ENCODE measurements around the gene CNTN4.

DNA sequence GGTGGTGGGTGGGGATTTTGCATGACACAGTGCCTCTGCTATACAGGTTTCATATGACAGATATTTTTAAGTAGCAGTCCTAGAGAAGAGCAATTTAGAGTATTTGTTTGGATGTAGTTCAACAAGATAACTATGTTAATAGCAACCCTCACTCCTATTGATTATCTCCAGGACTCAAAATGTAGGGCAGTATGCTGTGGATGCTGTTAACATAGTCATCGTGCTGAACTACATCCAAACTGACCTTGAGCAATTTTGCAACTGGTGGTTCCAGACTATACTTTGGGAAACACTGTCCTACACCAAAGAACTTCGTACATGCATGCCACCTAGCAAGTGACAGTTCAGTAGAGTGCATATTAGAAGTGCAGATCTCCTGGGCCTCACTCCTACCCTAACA lies 893.9 kb downstream of the CNTN4 start:
- TF ChIP-seq POLR2A (IDR thresholded peaks at IDR 0.05) (no peak), POLR2AphosphoS5 (IDR thresholded peaks at IDR 0.05) (no peak)
- TF ChIP-seq, protein P1, sequence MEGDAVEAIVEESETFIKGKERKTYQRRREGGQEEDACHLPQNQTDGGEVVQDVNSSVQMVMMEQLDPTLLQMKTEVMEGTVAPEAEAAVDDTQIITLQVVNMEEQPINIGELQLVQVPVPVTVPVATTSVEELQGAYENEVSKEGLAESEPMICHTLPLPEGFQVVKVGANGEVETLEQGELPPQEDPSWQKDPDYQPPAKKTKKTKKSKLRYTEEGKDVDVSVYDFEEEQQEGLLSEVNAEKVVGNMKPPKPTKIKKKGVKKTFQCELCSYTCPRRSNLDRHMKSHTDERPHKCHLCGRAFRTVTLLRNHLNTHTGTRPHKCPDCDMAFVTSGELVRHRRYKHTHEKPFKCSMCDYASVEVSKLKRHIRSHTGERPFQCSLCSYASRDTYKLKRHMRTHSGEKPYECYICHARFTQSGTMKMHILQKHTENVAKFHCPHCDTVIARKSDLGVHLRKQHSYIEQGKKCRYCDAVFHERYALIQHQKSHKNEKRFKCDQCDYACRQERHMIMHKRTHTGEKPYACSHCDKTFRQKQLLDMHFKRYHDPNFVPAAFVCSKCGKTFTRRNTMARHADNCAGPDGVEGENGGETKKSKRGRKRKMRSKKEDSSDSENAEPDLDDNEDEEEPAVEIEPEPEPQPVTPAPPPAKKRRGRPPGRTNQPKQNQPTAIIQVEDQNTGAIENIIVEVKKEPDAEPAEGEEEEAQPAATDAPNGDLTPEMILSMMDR (IDR thresholded peaks at IDR 0.05), result no peak

Measured in breast epithelium (tissue), 3 donors.